ENCODE measurements around the gene JAG1.
"Not testable (repeated sequence)": the region's sequence is repeated elsewhere in the genome, so short reads cannot be mapped to it uniquely, and the experiment has no call there.

DNA sequence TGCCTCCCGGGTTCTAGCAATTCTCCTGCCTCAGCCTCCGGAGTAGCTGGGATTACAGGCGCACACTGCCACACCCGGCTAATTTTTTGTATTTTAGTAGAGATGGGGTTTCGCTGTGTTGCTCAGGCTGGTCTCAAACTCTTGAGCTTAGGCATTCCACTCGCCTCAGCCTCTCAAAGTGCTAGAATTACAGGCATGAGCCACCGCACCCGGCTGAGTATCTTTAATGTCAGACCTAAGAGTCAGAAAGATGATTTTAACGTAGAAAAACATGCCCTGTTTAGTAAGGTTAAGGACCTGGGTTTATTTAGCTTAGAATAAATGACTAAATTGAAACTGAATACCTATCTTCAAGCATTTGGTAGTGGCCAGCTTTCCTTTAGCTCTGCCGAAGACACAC, 83.4 kb downstream of the JAG1 start:
- not testable (repeated sequence) for TF ChIP-seq CTCF, POLR2A (IDR thresholded peaks at IDR 0.05)
